Stimulated activated CD4-positive, alpha-beta T cell treated with anti-CD3 and anti-CD28 coated beads, Interleukin-2, amount 100 ng/mL, for 48 hours (primary cell): ENCODE results near the gene KRTAP5-7.
"Not testable (repeated sequence)": the region's sequence is repeated elsewhere in the genome, so short reads cannot be mapped to it uniquely, and the experiment has no call there.

Experiments used
- DNase-seq, 2 donors: peaks; one replicate each; pipeline ENCODE4 v3.0.0-alpha.2; 2020

The KRTAP5-7 gene

DNA sequence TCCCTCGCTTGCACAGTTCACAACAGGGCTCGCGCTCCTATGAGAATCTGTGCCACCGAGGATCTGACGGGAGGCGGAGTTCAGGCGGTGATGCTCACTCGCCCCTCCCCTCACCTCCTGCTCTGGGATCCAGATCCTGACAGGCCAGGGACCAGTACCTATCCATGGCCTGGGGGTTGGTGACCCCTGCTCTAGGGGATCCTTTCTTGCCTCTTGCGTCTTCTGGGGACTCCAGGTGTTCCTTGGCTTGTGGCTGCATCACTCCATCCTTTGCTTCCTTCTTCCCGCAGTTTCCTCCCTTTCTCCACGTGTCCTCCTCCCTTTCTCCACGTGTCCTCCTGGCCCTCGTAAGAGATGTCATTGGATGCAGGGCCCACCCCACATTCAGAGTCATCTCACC, 30.6 kb upstream of the KRTAP5-7 start:
- DNase-seq: no peak

DNA sequence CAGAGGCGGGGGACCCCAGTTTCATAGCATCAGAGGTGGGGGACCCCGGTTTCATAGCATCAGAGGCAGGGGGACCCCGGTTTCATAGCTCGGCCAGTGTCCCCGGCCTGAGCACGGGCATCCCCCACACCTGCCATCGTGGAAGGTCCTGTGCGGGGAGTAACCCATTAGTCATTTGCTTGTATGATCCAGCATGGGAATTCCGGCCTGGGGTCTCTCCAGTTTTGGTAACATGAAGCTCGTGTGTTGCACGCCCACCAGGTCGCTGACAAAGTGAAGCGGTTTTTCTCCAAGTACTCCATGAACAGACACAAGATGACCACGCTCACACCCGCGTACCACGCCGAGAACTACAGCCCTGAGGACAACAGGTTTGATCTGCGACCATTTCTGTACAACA, 29.0 kb upstream of the KRTAP5-7 start:
- DNase-seq: no peak

DNA sequence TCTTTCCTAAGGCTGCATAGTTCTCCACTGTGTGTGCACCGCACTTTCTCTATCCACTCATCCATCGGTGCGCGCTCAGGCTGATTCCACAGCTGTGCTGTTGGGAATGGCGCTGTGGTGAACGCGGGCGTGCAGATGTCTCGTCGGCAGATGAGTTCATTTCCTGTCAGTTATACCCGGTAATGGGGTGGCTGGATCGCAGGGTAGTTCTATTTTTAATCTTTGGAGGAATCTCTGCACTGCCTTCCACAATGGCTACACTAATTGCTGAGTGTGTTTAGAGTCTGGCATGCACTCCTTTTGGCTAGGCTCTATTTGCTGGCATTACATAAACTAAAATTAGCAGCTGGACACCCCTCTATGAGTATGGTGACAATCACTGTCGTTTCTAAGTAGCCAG, 27.9 kb upstream of the KRTAP5-7 start:
- DNase-seq: no peak

DNA sequence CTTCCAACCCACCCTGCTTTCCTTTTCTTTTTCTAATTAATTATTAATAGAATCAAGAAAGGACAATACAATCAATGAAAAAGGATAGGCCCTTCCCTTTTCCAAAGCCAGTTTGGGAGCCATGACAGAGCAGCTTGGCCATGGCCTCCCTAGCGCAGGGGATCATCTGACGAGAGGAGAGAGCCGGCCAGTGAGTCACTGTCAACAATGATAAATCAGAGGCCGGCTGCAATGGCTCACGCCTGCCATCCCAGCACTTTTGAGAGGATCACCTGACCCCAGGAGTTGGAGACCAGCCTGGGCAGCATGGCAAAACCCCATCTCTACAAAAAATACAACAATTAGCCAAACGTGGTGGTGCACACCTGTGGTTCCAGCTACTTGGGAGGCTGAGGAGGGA, 27.5 kb upstream of the KRTAP5-7 start:
- no peak for DNase-seq

DNA sequence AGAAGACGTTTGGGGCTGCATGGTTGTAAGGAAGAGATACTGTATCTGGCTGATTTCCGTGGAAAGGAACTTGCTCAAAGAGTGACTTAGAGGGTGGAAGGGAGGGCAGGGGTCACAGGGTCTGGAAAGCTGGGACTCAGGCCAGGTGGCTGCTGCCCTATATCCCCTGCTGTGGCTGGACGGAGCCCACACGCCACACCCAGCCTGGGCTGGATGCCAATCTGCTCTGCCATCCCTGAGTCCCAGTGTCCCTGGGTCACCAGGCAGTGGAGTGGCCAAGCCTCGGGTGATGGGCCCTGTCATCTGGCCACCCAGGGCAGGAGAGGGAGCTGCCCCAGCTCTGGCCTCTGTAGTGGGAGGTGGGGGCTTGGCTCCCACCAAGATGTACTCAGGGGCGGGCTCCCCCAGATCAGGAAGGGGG, 26.5 kb upstream of the KRTAP5-7 start:
- DNase-seq: no peak

DNA sequence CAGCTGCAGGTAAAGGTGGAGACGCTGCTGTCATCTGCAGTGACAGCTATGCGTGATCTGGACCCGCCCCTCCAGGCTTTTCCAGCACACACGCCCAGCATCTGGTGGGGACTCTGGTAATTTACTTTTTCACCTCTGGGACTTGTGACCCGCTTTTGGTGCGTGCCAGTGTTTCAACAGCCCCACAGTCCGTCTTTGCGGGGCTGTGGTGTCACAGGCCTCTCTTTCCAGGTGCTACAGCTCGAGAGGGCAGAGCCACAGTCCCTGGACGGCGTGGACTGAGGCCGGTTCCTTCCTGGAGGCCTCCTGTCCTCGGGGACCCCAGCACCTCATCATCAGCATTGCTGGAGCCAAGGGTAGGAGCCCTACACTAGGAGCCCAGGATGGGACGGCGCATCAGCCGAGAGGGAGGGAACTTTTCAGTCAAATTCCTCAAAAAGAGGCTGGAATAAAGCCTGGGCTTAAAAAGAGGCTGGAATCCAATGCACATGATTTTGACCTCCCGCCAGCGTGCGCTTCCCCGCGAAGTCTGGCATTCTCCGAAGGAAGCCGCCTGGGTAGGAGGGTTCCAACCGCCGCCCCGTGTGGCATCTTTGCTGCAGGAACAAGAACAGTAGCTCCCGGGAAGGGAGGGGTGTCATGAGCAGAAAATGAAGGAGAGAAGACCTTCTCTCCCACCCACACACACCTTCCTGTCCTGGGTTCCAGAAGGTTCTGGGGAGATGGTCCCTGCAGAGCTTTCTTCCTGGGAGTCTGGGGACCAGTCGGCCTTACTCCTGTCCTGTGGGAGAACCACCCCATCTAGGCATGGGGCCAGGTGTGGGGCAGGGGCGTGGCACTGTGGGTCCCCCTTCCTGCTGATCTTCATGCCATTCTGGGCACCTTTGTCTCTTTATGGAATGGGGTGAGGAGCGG, 25.7 kb upstream of the KRTAP5-7 start:
- DNase-seq: no peak

DNA sequence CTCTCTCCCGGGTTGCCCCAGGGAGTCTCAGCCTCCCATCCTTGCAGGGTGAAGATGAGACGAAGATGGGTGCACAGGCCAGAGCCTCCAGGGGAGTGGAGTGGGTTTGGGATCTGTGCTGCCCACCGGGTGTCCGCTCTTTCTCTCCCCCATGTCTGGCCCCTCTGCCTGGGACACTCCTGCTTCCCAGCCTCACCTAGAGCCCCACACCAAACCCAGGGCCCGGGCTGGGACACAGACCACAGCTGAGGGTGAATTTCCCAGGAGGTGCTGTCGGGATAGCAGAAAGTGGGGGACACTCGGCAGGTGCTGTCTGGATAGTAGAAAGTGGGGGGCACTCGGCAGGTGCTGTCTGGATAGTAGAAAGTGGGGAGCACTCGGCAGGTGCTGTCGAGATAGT, 25.0 kb upstream of the KRTAP5-7 start:
- DNase-seq: no peak

DNA sequence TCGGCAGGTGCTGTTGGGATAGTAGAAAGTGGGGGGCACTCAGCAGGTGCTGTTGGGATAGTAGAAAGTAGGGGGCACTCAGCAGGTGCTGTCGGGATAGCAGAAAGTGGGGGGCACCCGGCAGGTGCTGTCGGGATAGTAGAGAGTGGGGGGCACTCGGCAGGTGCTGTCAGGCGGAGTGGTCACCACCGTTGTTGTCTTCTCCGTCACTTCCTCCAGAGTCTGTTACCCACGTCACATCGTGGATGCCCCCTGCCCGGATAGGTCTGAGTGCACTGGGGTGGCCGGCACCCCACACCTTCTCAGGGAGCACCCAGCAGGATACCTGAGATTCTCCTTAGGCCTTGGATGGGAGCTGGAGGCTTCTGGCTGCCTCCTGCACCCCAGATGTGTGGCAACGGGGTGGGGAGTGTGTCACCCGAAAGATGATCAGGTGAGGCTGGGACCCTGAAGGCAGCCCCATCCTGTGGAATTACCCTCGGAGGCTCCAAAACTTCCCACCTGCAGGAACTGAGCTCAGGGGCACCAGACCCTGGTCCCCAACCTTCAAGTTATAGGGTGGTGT, 24.1 kb upstream of the KRTAP5-7 start:
- DNase-seq: no peak

DNA sequence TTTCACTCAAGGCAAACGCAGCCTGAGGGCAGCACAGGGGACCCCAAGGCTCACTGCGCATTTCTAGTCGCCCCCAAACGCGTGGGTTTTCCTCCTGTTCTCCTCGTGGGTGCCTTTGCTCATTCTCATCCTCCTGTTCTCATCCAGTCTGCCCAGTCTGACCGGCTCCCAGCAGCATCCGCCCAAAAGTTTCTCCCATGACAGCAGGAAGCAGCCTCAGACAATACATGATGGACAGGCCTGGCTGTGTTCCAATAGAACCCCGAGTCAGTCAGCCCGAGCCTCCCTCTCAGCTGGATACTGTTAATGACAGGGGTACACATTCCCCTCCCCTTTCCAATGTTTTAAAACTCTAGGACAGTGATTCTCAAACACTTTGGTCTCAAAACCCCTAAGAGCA, 22.5 kb upstream of the KRTAP5-7 start:
- no peak for DNase-seq

DNA sequence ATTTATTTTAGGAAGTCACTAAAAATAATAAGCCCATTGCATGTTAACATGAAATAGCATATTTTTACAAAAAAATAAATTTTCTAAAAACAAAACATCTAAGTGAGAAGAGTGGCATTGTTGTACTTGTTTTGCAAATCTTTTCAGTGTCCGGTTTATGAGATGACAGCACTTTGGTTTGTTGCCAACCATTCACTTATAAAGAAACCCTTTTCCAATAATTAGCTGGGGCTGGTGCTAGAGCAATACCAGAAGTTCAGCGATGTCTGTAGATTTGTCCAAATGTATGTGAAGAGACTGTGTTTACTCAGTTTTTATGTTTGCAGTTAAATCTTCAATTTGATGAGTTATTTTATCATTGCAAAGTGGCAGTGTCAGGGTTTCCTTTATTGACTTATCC, 22.1 kb upstream of the KRTAP5-7 start:
- DNase-seq: no peak

DNA sequence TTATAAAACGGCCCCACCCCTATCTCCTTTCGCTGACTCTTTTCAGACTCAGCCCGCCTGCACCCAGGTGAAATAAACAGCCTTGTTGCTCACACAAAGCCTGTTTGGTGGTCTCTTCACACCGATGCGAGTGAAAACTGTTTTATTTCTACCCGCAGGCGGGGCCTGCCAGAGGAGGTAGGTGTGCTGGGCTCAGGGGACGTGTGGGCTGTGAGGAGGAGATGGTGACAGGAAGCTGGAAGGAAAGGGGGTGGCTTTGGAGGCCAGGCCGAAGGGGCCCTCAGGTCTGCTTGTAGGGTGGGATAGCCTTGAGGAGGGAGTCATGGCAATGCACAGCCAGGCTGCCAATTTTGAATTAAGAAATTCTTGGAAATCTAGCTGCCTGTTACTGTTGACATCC, 21.3 kb upstream of the KRTAP5-7 start:
- DNase-seq: no peak

DNA sequence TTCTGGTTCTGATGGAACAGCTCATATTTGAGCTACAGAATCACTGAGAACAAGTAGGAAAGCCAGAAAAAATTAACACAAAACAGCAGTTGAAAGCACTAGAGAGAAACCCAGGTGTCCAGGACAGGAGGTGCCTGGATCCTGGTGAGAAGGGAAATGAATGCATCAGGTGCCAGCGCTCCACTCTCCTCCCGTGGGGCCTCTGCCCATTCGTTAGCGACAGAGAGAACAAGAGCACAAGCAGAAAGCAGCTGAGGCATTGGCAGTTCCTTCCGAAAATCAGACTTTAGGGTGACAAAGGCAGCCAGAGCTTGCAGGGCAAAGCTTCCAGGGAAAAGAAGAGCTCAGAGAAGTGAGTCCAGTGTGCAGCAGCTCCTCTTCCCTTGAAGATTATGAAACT, 20.0 kb upstream of the KRTAP5-7 start:
- DNase-seq: no peak

DNA sequence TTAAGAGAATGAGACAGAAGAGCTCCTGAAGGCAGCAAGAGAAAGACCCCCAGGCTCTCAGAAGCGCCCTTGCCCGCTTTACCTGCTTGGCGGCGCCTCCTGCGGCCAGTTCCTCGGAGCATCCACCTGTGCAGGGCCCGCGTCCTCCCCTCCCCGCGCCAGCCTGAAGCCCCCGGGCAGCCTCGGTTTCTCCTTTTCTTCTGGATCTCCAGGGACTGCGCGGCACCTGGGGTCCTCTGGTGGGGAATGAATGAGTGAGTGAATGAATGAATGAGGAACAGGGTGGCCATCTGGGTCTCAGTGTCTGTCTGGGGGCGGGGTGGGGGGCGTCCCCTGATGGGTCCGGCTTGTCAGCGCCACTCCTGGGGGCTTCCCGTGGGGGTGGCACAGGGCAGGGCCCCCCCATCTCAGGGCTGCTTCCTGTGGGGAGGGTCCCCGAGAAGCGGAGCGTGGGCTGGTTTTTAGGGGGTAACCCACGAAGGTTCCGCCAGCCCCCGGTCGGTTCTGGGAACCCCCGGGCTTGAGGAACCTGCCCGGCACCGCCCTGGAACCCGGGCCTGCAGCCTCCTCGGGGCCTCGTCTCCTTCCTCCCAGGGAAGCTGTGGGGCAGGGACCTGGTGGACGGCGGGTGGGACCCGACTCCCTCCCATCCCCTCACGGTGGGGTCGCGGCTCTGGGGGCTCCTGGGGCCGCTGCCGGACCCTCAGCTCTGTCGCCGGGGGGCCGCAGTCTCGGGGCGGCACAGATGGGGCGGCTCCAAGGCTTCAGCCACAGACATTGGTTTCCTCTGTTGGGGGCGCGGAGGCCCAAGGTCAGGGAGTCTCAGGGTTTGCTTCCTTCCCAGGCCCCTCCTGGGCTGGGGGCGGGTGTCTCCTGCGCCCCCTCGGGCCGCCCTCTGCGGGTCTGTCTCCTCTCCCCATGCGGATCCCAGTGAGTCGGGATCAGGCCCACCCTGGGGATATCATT, 8.3 kb upstream of the KRTAP5-7 start:
- no peak for DNase-seq

DNA sequence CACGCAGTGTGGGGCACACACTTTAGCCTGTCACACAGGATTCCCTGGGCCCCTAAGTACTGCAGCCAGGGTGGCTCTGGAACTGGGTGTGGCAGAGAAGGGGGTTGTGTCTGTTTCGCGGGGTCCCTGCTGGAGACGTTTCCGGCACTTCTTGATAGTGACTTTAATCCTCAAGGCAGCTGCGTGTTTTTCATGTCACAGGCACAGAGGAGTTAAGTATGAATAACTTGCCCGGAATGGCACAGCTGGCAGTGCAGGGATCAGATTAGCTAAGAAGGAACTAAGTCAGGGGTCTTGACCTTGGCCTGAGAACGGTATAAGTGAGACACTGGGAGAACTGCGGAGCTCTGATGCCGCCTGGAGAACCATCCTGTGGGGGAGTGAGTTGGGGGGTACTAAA, 7.5 kb upstream of the KRTAP5-7 start:
- no peak for DNase-seq

DNA sequence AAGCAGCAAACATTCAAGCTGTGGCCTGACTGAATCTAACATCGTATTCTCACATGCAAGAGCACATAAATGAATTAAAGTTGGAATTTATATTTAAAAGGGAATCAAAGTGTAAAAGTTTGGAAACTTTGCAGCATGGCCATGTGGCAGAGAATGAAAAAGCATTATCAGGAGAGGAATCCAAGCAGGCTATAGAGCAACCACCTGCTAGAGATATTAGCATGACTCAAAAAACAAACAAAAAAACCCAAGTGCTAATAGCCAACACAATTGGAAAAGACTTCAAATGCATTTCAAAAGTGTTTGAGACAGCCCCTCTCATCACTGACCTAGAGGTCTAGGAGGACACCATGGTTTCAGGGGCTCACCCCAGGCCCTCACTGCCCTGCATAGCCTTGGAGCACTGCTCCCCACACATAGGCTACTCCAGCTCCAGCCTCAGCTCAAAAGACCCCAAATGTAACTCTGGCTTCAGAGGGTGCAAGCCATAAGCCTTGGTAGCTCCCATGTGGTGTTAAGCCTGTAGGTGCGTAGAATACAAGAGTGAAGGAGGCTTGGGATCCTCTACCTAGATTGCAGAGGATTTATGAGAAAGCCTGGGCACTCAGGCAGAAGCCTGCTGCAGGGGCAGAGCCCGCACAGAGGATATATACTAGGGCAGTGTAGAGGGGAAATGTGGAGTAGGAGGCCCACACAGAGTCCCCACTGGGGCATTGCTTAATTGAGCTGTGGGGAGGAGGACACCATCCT, 1.7 kb upstream of the KRTAP5-7 start:
- no peak for DNase-seq

DNA sequence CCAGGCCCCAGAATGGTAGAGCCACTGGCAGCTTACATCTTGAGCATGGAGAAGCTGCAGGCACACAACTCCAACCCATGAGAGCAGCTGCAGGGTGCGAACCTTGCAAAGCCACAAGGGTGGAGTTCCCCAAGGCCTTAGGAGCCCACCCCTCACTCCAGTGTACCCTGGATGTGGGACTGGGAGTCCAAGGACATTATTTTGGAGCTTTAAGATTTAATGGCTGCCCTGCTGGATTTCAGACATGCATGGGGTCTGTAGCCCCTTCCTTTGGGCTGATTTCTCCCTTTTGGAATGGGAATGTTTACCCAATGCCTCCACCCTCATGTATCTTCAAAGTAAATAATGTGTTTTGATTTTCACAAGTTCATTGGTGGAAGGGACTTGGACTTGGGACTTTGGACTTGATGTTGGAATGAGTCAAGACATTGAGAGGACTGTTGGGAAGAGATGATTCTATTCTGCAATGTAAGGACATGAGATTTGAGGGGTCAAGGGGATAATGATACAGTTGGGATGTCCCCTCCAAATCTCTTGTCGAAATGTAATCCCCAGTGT, 1.1 kb upstream of the KRTAP5-7 start:
- no peak for DNase-seq

DNA sequence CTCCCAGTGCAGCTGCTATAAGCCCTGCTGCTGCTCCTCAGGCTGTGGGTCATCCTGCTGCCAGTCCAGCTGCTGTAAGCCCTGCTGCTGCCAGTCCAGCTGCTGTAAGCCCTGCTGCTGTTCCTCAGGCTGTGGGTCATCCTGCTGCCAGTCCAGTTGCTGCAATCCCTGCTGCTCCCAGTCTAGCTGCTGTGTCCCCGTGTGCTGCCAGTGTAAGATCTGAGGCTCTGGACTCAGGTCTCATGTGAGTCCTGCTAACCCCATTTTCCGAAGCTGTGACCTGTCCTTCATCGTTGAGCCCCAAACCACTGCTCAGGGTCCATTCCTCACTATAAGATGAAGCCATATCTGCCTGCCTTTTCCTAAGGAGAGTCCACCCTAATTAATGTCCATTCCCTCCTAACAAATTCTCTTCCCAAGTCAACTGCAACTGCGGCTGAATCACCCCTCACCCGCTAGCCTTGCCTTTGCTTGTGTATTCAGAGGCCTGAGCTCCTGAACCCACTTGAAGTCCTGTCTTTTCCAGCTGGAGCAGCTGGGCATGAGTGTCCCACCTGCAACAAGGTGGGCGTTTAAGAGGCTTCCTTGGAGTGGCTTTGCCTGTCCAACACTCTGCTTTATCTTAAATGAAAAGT, 626 bp downstream of the KRTAP5-7 start:
- DNase-seq: no peak

DNA sequence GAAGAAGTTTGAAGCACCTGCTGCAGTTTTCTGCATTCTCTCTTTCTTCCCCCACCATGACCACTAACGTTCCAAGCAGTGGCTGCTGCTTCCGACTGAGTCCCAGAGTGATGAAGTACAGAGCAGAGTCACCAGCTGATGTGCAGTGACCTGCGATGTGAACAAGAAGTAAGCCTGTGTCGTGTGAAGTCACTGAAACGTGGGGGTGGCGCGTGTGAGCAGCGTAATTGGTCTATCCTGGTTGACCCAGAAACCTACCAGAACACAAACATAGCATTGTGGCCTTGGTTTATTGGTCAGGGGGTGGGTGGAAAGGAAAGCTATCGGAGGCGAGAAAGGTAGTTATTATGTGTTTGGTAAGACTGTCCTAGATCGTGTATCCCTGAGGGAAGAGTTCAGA, 3.5 kb downstream of the KRTAP5-7 start:
- DNase-seq: no peak

DNA sequence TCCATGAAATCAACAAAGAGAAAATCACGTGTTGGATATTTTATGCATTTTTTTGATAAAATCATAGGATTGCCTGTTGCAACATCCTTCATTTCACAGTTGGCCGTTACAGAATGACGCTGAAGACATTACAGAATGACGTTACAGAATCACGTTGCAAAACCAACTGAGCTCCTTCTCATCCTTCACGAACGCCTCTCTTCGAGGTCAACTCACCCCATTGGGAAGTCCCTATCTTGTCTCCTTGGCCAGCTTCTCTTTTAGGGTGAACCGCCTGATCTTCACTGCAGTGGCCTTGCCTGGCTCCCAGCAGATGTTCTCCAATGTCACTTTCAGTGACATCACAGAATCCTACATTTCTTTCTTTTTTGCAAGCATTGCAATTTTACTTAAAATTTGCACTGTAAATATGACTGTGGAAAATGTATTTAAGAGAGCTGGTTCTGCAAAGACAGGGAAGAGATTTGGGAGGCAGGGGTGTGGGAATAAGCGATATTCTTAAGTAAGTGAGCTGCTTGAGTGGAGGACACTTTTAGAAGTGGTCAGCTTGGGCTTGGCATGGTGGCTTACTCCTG, 5.1 kb downstream of the KRTAP5-7 start:
- no peak for DNase-seq

DNA sequence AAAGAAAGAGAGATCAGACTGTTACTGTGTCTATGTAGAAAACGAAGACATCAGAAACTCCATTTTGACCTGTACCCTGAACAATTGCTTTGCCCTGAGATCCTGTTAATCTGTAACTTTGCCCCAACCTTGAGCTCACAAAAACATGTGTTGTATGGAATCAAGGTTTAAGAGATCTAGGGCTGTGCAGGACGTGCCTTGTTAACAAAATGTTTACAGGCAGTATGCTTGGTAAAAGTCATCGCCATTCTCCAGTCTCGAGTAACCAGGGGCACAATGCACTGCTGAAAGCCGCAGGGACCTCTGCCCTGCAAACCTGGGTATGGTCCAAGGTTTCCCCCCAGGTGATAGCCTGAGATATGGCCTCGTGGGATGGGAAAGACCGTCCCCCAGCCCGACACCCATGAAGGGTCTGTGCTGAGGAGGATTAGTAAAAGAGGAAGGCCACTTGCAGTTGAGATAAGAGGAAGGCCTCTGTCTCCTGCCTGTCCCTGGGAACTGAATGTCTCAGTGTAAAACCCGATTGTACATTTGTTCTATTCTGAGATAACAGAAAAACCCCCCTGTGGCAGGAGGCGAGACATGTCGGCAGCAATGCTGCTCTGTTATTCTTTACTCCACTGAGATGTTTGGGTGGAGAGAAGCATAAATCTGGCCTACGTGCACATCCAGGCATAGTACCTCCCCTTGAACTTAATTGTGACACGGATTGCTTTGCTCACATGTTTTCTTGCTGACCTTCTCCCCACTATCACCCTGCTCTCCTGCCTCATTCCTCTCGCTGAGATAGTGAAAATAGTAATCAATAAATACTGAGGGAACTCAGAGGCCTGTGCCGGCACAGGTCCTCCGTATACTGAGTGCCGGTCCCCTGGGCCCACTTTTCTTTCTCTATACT, 7.9 kb downstream of the KRTAP5-7 start:
- not testable (repeated sequence) for DNase-seq
